Keratinocyte (primary cell): ENCODE data around the gene BCO1.

ENCODE experiments used
- EZH2 ChIP-seq: IDR thresholded peaks from one replicate; pipeline ENCODE4 v1.6.1; 2012; ENCODE audit warnings: inconsistent platforms, mild to moderate bottlenecking, low read length, moderate library complexity
- TF ChIP-seq, protein P1 (sequence below), 3 experiments: IDR thresholded peaks in 1 of 3; conservative IDR thresholded peaks in 1 of 3; optimal IDR thresholded peaks in 1 of 3; 2 replicates in 2 of 3; 3 replicates in 1 of 3; pipeline versions ENCODE3 to v1.5.1; 2011; ENCODE audit warnings: low read length in 3 of 3, mild to moderate bottlenecking in 3 of 3, moderate library complexity in 2 of 3, control low read depth in 1 of 3, inconsistent platforms in 1 of 3; ENCODE audit not compliant: insufficient read depth in 2 of 3; ENCODE audit errors: extremely low read depth in 1 of 3

DNA sequence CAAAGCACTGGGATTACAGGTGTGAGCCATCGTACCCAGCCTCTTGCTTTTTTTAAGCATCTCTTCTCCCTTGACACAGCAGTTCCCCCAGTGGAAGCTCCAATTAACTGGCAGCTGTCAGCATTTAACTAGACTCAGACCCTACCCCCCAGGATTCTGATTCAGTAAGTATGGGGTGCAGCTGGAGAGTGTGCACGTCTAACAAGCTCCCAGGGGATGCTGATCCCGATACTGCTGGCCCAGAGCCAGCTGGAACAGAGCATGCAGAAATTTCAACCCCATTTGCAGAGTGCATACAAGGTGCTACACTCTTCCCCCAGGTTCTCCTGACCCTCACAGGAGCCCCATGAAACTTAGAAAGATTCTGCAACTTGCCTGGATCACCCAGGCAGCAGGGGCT is 27.7 kb upstream of the BCO1 start:
- TF ChIP-seq, protein P1, sequence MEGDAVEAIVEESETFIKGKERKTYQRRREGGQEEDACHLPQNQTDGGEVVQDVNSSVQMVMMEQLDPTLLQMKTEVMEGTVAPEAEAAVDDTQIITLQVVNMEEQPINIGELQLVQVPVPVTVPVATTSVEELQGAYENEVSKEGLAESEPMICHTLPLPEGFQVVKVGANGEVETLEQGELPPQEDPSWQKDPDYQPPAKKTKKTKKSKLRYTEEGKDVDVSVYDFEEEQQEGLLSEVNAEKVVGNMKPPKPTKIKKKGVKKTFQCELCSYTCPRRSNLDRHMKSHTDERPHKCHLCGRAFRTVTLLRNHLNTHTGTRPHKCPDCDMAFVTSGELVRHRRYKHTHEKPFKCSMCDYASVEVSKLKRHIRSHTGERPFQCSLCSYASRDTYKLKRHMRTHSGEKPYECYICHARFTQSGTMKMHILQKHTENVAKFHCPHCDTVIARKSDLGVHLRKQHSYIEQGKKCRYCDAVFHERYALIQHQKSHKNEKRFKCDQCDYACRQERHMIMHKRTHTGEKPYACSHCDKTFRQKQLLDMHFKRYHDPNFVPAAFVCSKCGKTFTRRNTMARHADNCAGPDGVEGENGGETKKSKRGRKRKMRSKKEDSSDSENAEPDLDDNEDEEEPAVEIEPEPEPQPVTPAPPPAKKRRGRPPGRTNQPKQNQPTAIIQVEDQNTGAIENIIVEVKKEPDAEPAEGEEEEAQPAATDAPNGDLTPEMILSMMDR (optimal IDR thresholded peaks at IDR 0.05 in 1 of 3, IDR thresholded peaks at IDR 0.05 in 1 of 3, conservative IDR thresholded peaks at IDR 0.05 in 1 of 3; ENCODE audit: extremely low read depth in 1 of 3, insufficient read depth in 2 of 3, low read length in 3 of 3), result no peak
- no peak for TF ChIP-seq EZH2
